H9 (cell line): Measurements from ENCODE around the gene IRF2BP2. TPM values are rescaled to one million over a fixed set of nuclear protein-coding genes. Genes with fewer than 3 reads are reported as not detected.

ENCODE experiments used
- DNase-seq: peaks from one replicate; pipeline ENCODE4 v3.0.0-alpha.2; 2017
- H2AFZ ChIP-seq: one replicate; pipeline ENCODE4 v1.6.1; 2013; ENCODE audit warnings: mild to moderate bottlenecking, low read length, control low read depth, moderate library complexity
- H2AK5ac ChIP-seq: 2 replicates; pipeline ENCODE4 v1.6.1; 2013; ENCODE audit warnings: low read length, control low read depth, mixed read lengths; ENCODE audit not compliant: insufficient read length
- H2BK120ac ChIP-seq: one replicate; pipeline ENCODE4 v1.6.1; 2013; ENCODE audit warnings: low read depth, mild to moderate bottlenecking, low read length, control low read depth, inconsistent platforms; ENCODE audit not compliant: poor library complexity, severe bottlenecking
- H2BK12ac ChIP-seq: 2 replicates; pipeline ENCODE4 v1.6.1; 2013; ENCODE audit warnings: low read length, control low read depth, mixed read lengths, low read depth; ENCODE audit not compliant: insufficient read length
- H2BK15ac ChIP-seq: 2 replicates; pipeline ENCODE4 v1.6.1; 2013; ENCODE audit warnings: low read depth, low read length, control low read depth
- H2BK20ac ChIP-seq: one replicate; pipeline ENCODE4 v1.6.1; 2013; ENCODE audit warnings: low read depth, mild to moderate bottlenecking, low read length, control low read depth, inconsistent platforms; ENCODE audit not compliant: poor library complexity, severe bottlenecking
- H2BK5ac ChIP-seq: 2 replicates; pipeline ENCODE4 v1.6.1; 2013; ENCODE audit warnings: low read length, control low read depth, mixed read lengths; ENCODE audit not compliant: insufficient read length
- H3K14ac ChIP-seq: 2 replicates; pipeline ENCODE4 v1.6.1; 2013; ENCODE audit warnings: low read length, control low read depth; ENCODE audit not compliant: insufficient read depth
- H3K18ac ChIP-seq: 2 replicates; pipeline ENCODE4 v1.6.1; 2013; ENCODE audit warnings: low read depth, mild to moderate bottlenecking, mixed read lengths, low read length, control low read depth; ENCODE audit not compliant: insufficient read length
- H3K23ac ChIP-seq: 2 replicates; pipeline ENCODE4 v1.6.1; 2013; ENCODE audit warnings: low read length, control low read depth, mixed read lengths, low read depth; ENCODE audit not compliant: insufficient read length
- H3K23me2 ChIP-seq: 2 replicates; pipeline ENCODE4 v1.6.1; 2013; ENCODE audit warnings: low read depth, mild to moderate bottlenecking, mixed read lengths, low read length, control low read depth; ENCODE audit not compliant: insufficient read length, poor library complexity, severe bottlenecking
- H3K27ac ChIP-seq: 2 replicates; pipeline ENCODE4 v1.5.1; 2013; ENCODE audit warnings: low read length, control low read depth, mixed read lengths, low read depth; ENCODE audit not compliant: insufficient read length
- H3K27me3 ChIP-seq: 2 replicates; pipeline ENCODE4 v1.6.1; 2013; ENCODE audit warnings: low read length, control low read depth, inconsistent platforms; ENCODE audit not compliant: insufficient read depth
- H3K4ac ChIP-seq: 2 replicates; pipeline ENCODE4 v1.6.1; 2013; ENCODE audit warnings: low read depth, mild to moderate bottlenecking, control low read depth, inconsistent platforms, low read length, moderate library complexity
- H3K4me1 ChIP-seq: 2 replicates; pipeline ENCODE4 v1.6.1; 2013; ENCODE audit warnings: low read length, control low read depth, inconsistent platforms; ENCODE audit not compliant: insufficient read depth
- H3K4me2 ChIP-seq: 2 replicates; pipeline ENCODE4 v1.6.1; 2013; ENCODE audit warnings: low read length, control low read depth, mixed read lengths; ENCODE audit not compliant: insufficient read length, insufficient read depth
- H3K56ac ChIP-seq: 2 replicates; pipeline ENCODE4 v1.6.1; 2013; ENCODE audit warnings: low read depth, mild to moderate bottlenecking, mixed read lengths, low read length, control low read depth; ENCODE audit not compliant: insufficient read length
- H3K79me1 ChIP-seq: 2 replicates; pipeline ENCODE4 v1.6.1; 2013; ENCODE audit warnings: low read depth, mild to moderate bottlenecking, moderate library complexity, low read length, control low read depth, inconsistent platforms; ENCODE audit not compliant: insufficient read depth, poor library complexity, severe bottlenecking
- H3K79me2 ChIP-seq: 2 replicates; pipeline ENCODE4 v1.6.1; 2013; ENCODE audit warnings: low read length, control low read depth, inconsistent platforms; ENCODE audit not compliant: insufficient read depth
- H3K9ac ChIP-seq: 2 replicates; pipeline ENCODE4 v1.6.1; 2013; ENCODE audit warnings: low read length, control low read depth, mixed read lengths; ENCODE audit not compliant: insufficient read length; ENCODE audit errors: extremely low read depth
- H3K9me3 ChIP-seq: one replicate; pipeline ENCODE4 v1.6.1; 2013; ENCODE audit warnings: low read depth, low read length, inconsistent platforms; ENCODE audit not compliant: control insufficient read depth
- H3T11ph ChIP-seq: one replicate; pipeline ENCODE4 v1.6.1; 2013; ENCODE audit warnings: mild to moderate bottlenecking, low read length, control low read depth, inconsistent platforms
- H4K20me1 ChIP-seq: one replicate; pipeline ENCODE4 v1.6.1; 2013; ENCODE audit not compliant: control insufficient read depth, insufficient read length, insufficient read depth
- H4K5ac ChIP-seq: 2 replicates; pipeline ENCODE4 v1.6.1; 2013; ENCODE audit warnings: low read depth, mild to moderate bottlenecking, mixed read lengths, low read length, control low read depth; ENCODE audit not compliant: insufficient read length
- H4K8ac ChIP-seq: replicated peaks from 2 replicates; pipeline ENCODE4 v1.6.1; 2013; ENCODE audit warnings: low read length, control low read depth, mixed read lengths, low read depth; ENCODE audit not compliant: insufficient read length
- H4K91ac ChIP-seq: 2 replicates; pipeline ENCODE4 v1.6.1; 2013; ENCODE audit warnings: low read depth, mild to moderate bottlenecking, moderate library complexity, mixed read lengths, low read length, control low read depth; ENCODE audit not compliant: insufficient read length
- H3K27ac Mint-ChIP-seq, 3 experiments: 2 replicates in 2 of 3; 3 replicates in 1 of 3; pipeline ENCODE4 v1.8.0; 2020 to 2021; ENCODE audit warnings: mixed read lengths in 3 of 3, mild to moderate bottlenecking in 1 of 3, moderate library complexity in 1 of 3
- H3K27me3 Mint-ChIP-seq: 2 replicates; pipeline ENCODE4 v1.8.0; 2021; ENCODE audit warnings: low read depth, mild to moderate bottlenecking, moderate library complexity, mixed read lengths
- H3K36me3 Mint-ChIP-seq, 3 experiments: 2 replicates in 2 of 3; 3 replicates in 1 of 3; pipeline ENCODE4 v1.8.0; 2020 to 2021; ENCODE audit warnings: low read depth in 3 of 3, mixed read lengths in 3 of 3; ENCODE audit not compliant: insufficient read depth in 1 of 3
- H3K4me1 Mint-ChIP-seq, 2 experiments: 2 replicates each; pipeline ENCODE4 v1.8.0; 2020; ENCODE audit warnings: mixed read lengths in 2 of 2
- H3K4me3 Mint-ChIP-seq, 2 experiments: 2 replicates in 1 of 2; 3 replicates in 1 of 2; pipeline ENCODE4 v1.8.0; 2020 to 2021; ENCODE audit warnings: mild to moderate bottlenecking in 2 of 2, mixed read lengths in 2 of 2, moderate library complexity in 1 of 2
- H3K9me3 Mint-ChIP-seq, 2 experiments: 2 replicates in 1 of 2; 3 replicates in 1 of 2; pipeline ENCODE4 v1.8.0; 2020; ENCODE audit warnings: mild to moderate bottlenecking in 2 of 2, mixed read lengths in 2 of 2, moderate library complexity in 1 of 2
- WGBS: extraction: QIAGEN DNeasy Blood & Tissue Kit; methylation state at CpG from one replicate; pipeline ENCODE4 v1.1.7; 2013; ENCODE audit warnings: missing lambda C conversion rate, low lambda C conversion rate, mixed read lengths; ENCODE audit not compliant: insufficient read length; ENCODE audit errors: extremely low coverage; 5-methylcytosine and 5-hydroxymethylcytosine counted together
- total RNA-seq: library from RNA; stranded (reverse); gene quantifications from 2 replicates; pipeline ENCODE4 v1.2.1, GENCODE V29; 2021
- TF ChIP-seq, protein P1 (sequence below): fragments of 200-600 bp; sonication (generic); conservative IDR thresholded peaks from 3 replicates; pipeline ENCODE4 v1.8.0; 2021; ENCODE audit warnings: antibody characterized with exemption, mild to moderate bottlenecking

The IRF2BP2 gene
- total RNA-seq, 1 experiment from 2014 or later: 80.2 TPM

GRCh38 chr1:234616644-234617043, 6.7 kb upstream of the IRF2BP2 start:
- Histone ChIP-seq H3K23ac (no peak overlapping the region), H2BK20ac (no peak overlapping the region), H3K79me1 (no peaks in the 10 kb centered on the region), H2BK12ac (peak overlapping the region; percentile 75), H4K91ac (no peak overlapping the region), H2AK5ac (no peak overlapping the region), H3T11ph (no peak overlapping the region), H3K79me2 (no peaks in the 10 kb centered on the region), H4K8ac (no peak overlapping the region), H3K4me1 (peaks cover 12% of the 10 kb centered on the region; the same call in 1 of the 2 replicates), H2BK120ac (no peak overlapping the region), H2AFZ (no peak overlapping the region), H3K23me2 (no peaks in the 10 kb centered on the region), H3K14ac (no peak overlapping the region), H2BK15ac (no peak overlapping the region), H3K27ac (no peak overlapping the region), H3K56ac (no peak overlapping the region), H3K4ac (no peak overlapping the region), H3K18ac (no peak overlapping the region), H3K27me3 (no peaks in the 10 kb centered on the region), H2BK5ac (no peak overlapping the region), H4K20me1 (no peaks in the 10 kb centered on the region), H3K4me2 (no peak overlapping the region), H4K5ac (no peak overlapping the region), H3K9me3 (no peaks in the 10 kb centered on the region), H3K9ac (no peak overlapping the region)
- no peaks in the 10 kb centered on the region; a peak in 1 of 5 replicates for H3K9me3 Mint-ChIP-seq
- WGBS: no CpG with 5 or more reads among the region's 2 CpGs
- no peak for DNase-seq
- no peak overlapping the region for H3K27ac Mint-ChIP-seq
- H3K4me1 Mint-ChIP-seq: peaks cover 41 to 53% of the 10 kb centered on the region in 2 experiments
- TF ChIP-seq, protein P1, sequence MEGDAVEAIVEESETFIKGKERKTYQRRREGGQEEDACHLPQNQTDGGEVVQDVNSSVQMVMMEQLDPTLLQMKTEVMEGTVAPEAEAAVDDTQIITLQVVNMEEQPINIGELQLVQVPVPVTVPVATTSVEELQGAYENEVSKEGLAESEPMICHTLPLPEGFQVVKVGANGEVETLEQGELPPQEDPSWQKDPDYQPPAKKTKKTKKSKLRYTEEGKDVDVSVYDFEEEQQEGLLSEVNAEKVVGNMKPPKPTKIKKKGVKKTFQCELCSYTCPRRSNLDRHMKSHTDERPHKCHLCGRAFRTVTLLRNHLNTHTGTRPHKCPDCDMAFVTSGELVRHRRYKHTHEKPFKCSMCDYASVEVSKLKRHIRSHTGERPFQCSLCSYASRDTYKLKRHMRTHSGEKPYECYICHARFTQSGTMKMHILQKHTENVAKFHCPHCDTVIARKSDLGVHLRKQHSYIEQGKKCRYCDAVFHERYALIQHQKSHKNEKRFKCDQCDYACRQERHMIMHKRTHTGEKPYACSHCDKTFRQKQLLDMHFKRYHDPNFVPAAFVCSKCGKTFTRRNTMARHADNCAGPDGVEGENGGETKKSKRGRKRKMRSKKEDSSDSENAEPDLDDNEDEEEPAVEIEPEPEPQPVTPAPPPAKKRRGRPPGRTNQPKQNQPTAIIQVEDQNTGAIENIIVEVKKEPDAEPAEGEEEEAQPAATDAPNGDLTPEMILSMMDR: no peak
- H3K36me3 Mint-ChIP-seq: no peaks in the 10 kb centered on the region
- H3K27me3 Mint-ChIP-seq: no peaks in the 10 kb centered on the region
- H3K4me3 Mint-ChIP-seq: no peak overlapping the region
